NB4 (cell line): ENCODE measurements around the gene PAX3.

Experiments used
- DNase-seq: peaks from one replicate; pipeline ENCODE4 v3.0.0; 2010; ENCODE audit warnings: low read depth
- H3K4me3 ChIP-seq: one replicate; pipeline ENCODE4 v1.5.1; 2011; ENCODE audit warnings: mild to moderate bottlenecking, low read depth, low read length, moderate library complexity
- MYC ChIP-seq: IDR thresholded peaks from 2 replicates; pipeline ENCODE4 v1.6.1; 2011; ENCODE audit warnings: low read depth, low read length
- POLR2A ChIP-seq: IDR thresholded peaks from 2 replicates; pipeline ENCODE4 v1.6.1; 2011; ENCODE audit warnings: mild to moderate bottlenecking; ENCODE audit not compliant: insufficient read length; ENCODE audit errors: extremely low read depth
- TF ChIP-seq, protein P1 (sequence below): IDR thresholded peaks from 2 replicates; pipeline ENCODE4 v1.6.1; 2011; ENCODE audit warnings: low read depth, low read length
- TF ChIP-seq, protein P2 (sequence below): IDR thresholded peaks from one replicate; pipeline ENCODE4 v1.5.1; 2012; ENCODE audit warnings: low read depth, low read length

The PAX3 gene

GRCh38 chr2:222300726-222301052 is 1.9 kb upstream of the PAX3 start:
- no peak overlapping the region for H3K4me3 ChIP-seq
- no peak for DNase-seq
- TF ChIP-seq MYC (no peak), POLR2A (no peak)
- TF ChIP-seq, protein P1, sequence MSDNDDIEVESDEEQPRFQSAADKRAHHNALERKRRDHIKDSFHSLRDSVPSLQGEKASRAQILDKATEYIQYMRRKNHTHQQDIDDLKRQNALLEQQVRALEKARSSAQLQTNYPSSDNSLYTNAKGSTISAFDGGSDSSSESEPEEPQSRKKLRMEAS = no peak
- TF ChIP-seq, protein P2, sequence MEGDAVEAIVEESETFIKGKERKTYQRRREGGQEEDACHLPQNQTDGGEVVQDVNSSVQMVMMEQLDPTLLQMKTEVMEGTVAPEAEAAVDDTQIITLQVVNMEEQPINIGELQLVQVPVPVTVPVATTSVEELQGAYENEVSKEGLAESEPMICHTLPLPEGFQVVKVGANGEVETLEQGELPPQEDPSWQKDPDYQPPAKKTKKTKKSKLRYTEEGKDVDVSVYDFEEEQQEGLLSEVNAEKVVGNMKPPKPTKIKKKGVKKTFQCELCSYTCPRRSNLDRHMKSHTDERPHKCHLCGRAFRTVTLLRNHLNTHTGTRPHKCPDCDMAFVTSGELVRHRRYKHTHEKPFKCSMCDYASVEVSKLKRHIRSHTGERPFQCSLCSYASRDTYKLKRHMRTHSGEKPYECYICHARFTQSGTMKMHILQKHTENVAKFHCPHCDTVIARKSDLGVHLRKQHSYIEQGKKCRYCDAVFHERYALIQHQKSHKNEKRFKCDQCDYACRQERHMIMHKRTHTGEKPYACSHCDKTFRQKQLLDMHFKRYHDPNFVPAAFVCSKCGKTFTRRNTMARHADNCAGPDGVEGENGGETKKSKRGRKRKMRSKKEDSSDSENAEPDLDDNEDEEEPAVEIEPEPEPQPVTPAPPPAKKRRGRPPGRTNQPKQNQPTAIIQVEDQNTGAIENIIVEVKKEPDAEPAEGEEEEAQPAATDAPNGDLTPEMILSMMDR = no peak

DNA sequence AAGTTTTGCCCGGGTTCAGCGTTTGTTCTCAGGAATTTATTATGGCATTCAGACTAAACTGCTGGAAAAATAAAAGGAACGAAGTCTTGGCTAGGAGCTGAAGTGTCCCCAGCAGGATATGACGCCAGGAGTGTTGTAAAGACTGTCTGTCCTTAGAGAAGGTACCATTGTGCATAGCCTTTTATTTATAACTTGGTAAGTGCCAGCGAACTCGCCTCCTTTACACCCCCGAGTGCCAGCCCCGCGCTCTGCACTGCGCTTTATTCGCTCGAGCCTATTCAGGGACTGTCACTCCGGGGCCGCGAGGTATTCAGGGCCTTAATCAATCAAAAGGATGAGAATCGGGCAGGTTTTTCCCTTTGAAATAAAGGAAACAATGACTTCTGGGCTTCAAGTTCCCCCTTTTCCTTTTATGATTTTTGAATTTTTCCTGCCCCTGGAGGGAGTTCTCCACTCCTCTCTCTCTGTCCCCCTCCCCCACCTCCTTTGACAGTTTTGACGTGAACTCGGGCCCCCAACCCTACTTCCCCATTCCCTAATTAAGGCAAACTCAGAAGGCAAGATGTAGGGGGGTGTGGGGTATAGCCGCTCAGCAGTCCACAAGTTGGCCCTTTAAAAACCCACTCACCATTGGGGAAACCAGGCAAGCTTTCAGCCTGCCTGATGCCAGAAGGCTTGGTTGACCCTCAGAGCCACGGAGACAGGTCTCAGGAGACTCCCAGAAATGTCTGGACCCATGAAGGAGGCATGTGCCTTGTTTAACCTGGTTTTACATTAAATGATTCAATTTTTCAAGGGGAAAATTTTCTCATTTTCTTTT is 1.3 kb upstream of the PAX3 start:
- TF ChIP-seq, protein P1 = no peak
- TF ChIP-seq POLR2A (no peak), MYC (no peak)
- TF ChIP-seq, protein P2 = no peak
- DNase-seq = peak; percentile 75
- no peak overlapping the region for H3K4me3 ChIP-seq

GRCh38 chr2:222298001-222298310 is 842 bp downstream of the PAX3 start:
- peak overlapping the region; percentile 59 for H3K4me3 ChIP-seq
- TF ChIP-seq, protein P1 = no peak
- TF ChIP-seq, protein P2 = no peak
- TF ChIP-seq MYC = no peak
- no peak for TF ChIP-seq POLR2A
- peak; percentile 41 for DNase-seq

- peak overlapping the region; percentile 59 for H3K4me3 ChIP-seq
- no peak for DNase-seq
- no peak for TF ChIP-seq MYC
- TF ChIP-seq, protein P2 = no peak
- no peak for TF ChIP-seq POLR2A
- TF ChIP-seq, protein P1 = no peak
These were observed 1.2 kb downstream of the PAX3 start for GRCh38 chr2:222297600-222297935.

GRCh38 chr2:222296911-222297599 is 1.7 kb downstream of the PAX3 start:
- peak overlapping the region; percentile 59 for H3K4me3 ChIP-seq
- no peak for TF ChIP-seq POLR2A
- TF ChIP-seq, protein P1 = 0 out of 2 replicates have a peak, but pooled peaks have one; percentile 15
- DNase-seq = peak; percentile 82

- TF ChIP-seq MYC = no peak
- no peak for TF ChIP-seq POLR2A
- TF ChIP-seq, protein P2 = no peak
- TF ChIP-seq, protein P1 = no peak
- peak; percentile 51 for DNase-seq
- peak overlapping the region; percentile 38 for H3K4me3 ChIP-seq
These were observed 2.5 kb downstream of the PAX3 start for GRCh38 chr2:222296311-222296741.
